Fibroblast of pulmonary artery (primary cell): Measurements from ENCODE around the gene IGLL1.
"Not testable (repeated sequence)": the region's sequence is repeated elsewhere in the genome, so short reads cannot be mapped to it uniquely, and the experiment has no call there.

Source experiments
- DNase-seq: peaks from one replicate; pipeline ENCODE4 v3.0.0-alpha.2; 2010; ENCODE audit warnings: low read depth
- H3K4me3 ChIP-seq: replicated peaks from 2 replicates; pipeline ENCODE4 v1.5.1; 2011; ENCODE audit warnings: low read depth, mild to moderate bottlenecking, control low read depth, low read length, moderate library complexity
- CTCF ChIP-seq: IDR thresholded peaks from 2 replicates; pipeline ENCODE4 v1.5.1; 2011; ENCODE audit warnings: mild to moderate bottlenecking, control low read depth, low read length, inconsistent platforms; ENCODE audit errors: missing control alignments

IGLL1 gene

GRCh38 chr22:23550049-23550650 lies 29.9 kb downstream of the IGLL1 start:
- no peak for DNase-seq
- H3K4me3 ChIP-seq: no peak overlapping the region
- no peak for TF ChIP-seq CTCF

DNA sequence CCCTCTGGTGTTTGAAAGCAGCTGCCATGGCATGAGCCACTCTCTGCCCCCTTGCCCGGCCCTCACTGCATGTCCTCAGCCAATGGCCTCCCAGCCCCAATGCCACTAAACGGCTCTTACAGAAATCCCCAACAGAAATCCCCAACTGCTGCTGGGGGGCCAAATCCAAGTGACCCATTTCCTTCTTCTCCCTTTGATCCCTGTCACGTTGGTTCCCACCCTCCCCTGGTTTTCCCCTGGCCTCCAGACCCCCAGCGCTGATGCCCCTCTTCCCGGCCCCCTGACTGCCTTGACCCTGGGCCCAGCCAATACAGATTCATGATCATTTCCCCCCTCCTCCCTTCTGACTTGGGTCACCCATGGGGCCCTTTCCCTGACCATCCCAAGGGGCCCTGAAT lies 30.9 kb downstream of the IGLL1 start:
- H3K4me3 ChIP-seq: no peak overlapping the region
- no peak for TF ChIP-seq CTCF
- no peak for DNase-seq

DNA sequence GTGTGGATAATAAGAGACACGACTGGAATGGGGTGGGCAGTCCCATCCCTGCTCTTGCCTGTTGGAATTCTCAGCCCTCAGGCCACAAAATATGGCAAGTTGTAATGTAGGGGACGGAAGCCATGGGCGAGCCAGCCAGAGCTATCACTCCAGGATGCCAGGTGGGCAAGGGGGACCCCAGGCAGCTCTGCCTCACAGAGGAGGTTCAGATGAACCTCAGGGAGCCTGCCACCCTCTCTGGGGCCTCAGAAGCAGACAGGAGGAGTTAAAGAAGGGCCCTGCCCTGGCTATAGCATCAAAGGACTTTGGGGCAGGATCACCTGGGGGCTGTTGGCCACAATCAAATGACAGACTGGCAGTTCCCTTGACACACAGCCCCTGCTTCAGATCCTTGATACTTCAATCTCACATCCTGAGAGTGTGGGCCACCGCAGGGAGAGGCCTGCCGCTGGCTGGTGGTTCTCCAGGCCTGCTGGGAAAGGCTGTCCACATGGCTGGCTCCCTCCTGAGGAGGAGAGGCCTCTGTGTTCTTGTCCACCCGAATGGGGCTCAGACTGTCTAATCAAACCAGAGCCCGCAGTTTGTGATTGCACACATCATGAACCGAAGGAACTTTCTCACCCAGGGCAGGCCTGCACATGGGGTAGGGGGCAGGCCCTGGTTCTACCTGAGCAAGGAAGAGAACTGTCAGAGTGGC lies 31.4 kb downstream of the IGLL1 start:
- no peak for DNase-seq
- no peak overlapping the region for H3K4me3 ChIP-seq
- TF ChIP-seq CTCF: no peak

DNA sequence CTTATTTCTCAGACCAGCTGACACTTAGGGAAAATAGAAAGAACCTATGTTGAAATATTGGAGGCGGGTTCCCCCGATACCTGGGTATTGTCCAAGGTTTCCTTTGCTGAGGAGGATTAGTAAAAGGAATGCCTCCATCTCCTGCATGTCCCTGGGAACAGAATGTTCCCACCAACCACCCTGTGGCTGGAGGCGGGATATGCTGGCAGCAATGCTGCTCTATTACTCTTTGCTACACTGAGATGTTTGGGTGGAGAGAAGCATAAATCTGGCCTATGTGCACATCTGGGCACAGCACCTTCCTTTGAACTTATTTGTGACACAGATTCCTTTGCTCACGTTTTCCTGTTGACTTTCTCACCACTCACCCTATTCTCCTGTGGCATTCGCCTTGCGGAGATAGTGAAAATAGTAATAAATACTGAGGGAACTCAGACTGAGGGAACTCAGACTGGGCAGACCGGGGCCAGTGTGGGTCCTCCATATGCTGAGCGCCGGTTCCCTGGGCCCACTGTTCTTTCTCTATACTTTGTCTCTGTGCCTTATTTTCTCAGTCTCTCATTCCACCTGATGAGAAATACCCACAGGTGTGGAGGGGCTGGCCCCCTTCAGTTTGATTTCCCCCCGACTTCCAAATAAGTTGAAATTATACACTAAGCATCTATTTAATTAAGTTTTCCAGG lies 32.1 kb downstream of the IGLL1 start:
- H3K4me3 ChIP-seq: no peak overlapping the region
- DNase-seq: no peak
- no peak for TF ChIP-seq CTCF

DNA sequence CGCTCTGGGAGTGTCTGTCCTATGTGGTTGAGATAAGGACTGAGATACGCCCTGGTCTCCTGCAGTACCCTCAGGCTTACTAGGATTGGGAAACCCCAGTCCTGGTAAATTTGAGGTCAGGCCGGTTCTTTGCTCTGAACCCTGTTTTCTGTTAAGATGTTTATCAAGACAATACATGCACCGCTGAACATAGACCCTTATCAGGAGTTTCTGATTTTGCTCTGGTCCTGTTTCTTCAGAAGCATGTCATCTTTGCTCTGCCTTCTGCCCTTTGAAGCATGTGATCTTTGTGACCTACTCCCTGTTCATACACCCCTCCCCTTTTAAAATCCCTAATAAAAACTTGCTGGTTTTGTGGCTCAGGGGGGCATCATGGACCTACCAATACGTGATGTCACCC lies 32.7 kb downstream of the IGLL1 start:
- not testable (repeated sequence) for H3K4me3 ChIP-seq, DNase-seq

GRCh38 chr22:23544852-23545251 lies 35.2 kb downstream of the IGLL1 start:
- TF ChIP-seq CTCF: no peak
- no peak overlapping the region for H3K4me3 ChIP-seq
- DNase-seq: no peak

DNA sequence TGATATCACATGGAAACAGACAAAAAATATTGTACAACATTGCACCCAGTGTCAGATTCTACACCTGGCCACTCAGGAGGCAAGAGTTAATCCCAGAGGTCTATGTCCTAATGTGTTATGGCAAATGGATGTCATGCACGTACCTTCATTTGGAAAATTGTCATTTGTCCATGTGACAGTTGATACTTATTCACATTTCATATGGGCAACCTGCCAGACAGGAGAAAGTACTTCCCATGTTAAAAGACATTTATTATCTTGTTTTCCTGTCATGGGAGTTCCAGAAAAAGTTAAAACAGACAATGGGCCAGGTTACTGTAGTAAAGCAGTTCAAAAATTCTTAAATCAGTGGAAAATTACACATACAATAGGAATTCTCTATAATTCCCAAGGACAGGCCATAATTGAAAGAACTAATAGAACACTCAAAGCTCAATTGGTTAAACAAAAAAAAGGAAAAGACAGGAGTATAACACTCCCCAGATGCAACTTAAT lies 36.5 kb downstream of the IGLL1 start:
- H3K4me3 ChIP-seq, DNase-seq: not testable (repeated sequence)
